GM12878 (cell line): ENCODE data around the gene SERPINB3. TPM values are rescaled to one million over a fixed set of nuclear protein-coding genes. Genes with fewer than 3 reads are reported as not detected.

Experiments used
- ATAC-seq: fragments of 200-7000 bp; cut with Tn5 transposase; 3 replicates; pipeline ENCODE4 v1.9.1; 2020; ENCODE audit warnings: mild to moderate bottlenecking, moderate library complexity
- BruUV-seq: library from RNA; stranded (reverse); fragments of 400-500 nt; replicated peaks from 2 replicates; lab custom pipeline; 2021; lab: Mats Ljungman, UMichigan
- CTCF ChIA-PET: fragments of 300-600 bp; sonication (Branson Sonifier 250); formaldehyde crosslinking; extraction: SDS; loops from one replicate; lab custom pipeline; 2021; ENCODE audit warnings: inconsistent platforms; lab: Yijun Ruan, JAX
- POLR2A ChIA-PET: fragments of 350-600 bp; formaldehyde crosslinking; extraction: SDS; loops from one replicate; lab custom pipeline; 2021; ENCODE audit warnings: inconsistent platforms; lab: Charles Lee
- RAD21 ChIA-PET: fragments of 300-600 bp; sonication (Branson Sonifier 250); formaldehyde crosslinking; loops from one replicate; lab custom pipeline; 2023; ENCODE audit warnings: antibody characterized with exemption; ENCODE audit not compliant: unreplicated experiment; lab: Charles Lee
- SMC1A ChIA-PET: fragments of 300-600 bp; sonication (Branson Sonifier 250); formaldehyde crosslinking; loops from one replicate; lab custom pipeline; 2023; ENCODE audit not compliant: unreplicated experiment, uncharacterized antibody; lab: Charles Lee
- DNase-seq: peaks from one replicate; pipeline ENCODE4 v3.0.0-alpha.2; 2011; ENCODE audit warnings: low read depth, low spot score
- FAIRE-seq: peaks from 3 replicates; lab custom pipeline; 2011; peaks lifted over from hg19 to GRCh38; lab: Jason Lieb, UNC
- H2AFZ ChIP-seq: 2 replicates; pipeline ENCODE4 v1.6.0; 2011; ENCODE audit warnings: low read depth, low read length, control low read depth; ENCODE audit not compliant: control insufficient read depth
- H3K27ac ChIP-seq: 2 replicates; pipeline ENCODE4 v1.5.1; 2011; ENCODE audit warnings: control low read depth; ENCODE audit not compliant: control insufficient read depth, insufficient read depth
- H3K27me3 ChIP-seq, 2 experiments: replicated peaks in 1 of 2; 2 replicates each; pipeline versions ENCODE4 v1.6.0 to v1.6.1; 2011; ENCODE audit warnings: low read length in 1 of 2; ENCODE audit not compliant: control insufficient read depth in 2 of 2, insufficient read depth in 2 of 2
- H3K36me3 ChIP-seq, 2 experiments: 2 replicates each; pipeline ENCODE4 v1.5.1; 2011; ENCODE audit warnings: low read length in 1 of 2; ENCODE audit not compliant: control insufficient read depth in 2 of 2, insufficient read depth in 2 of 2
- H3K4me1 ChIP-seq: 2 replicates; pipeline ENCODE4 v1.6.1; 2011; ENCODE audit warnings: mild to moderate bottlenecking, low read length, moderate library complexity, mixed read lengths; ENCODE audit not compliant: control insufficient read depth, insufficient read depth
- H3K4me2 ChIP-seq: 2 replicates; pipeline ENCODE4 v1.6.0; 2011; ENCODE audit warnings: control low read depth; ENCODE audit not compliant: control insufficient read depth, insufficient read depth
- H3K4me3 ChIP-seq: fragments of 200-600 bp; sonication (generic); 2 replicates; pipeline ENCODE4 v1.5.1; 2016
- H3K79me2 ChIP-seq: 2 replicates; pipeline ENCODE4 v1.6.0; 2011; ENCODE audit warnings: low read length; ENCODE audit not compliant: control insufficient read depth, insufficient read depth
- H3K9ac ChIP-seq: 2 replicates; pipeline ENCODE4 v1.8.0; 2011; ENCODE audit warnings: low read length, control low read depth, mixed read lengths; ENCODE audit not compliant: control insufficient read depth, insufficient read depth
- H3K9me3 ChIP-seq: replicated peaks from 3 replicates; pipeline ENCODE4 v1.5.1; 2011; ENCODE audit warnings: mild to moderate bottlenecking, low read length; ENCODE audit not compliant: control insufficient read depth, insufficient read depth
- H4K20me1 ChIP-seq: 2 replicates; pipeline ENCODE4 v1.6.0; 2011; ENCODE audit not compliant: control insufficient read depth, insufficient read depth
- BRCA1 ChIP-seq: IDR thresholded peaks from 2 replicates; pipeline ENCODE4 v1.6.1; 2011; ENCODE audit warnings: low read depth, low read length, improper control_type of control experiment
- CBFB ChIP-seq: IDR thresholded peaks from 2 replicates; pipeline ENCODE4 v1.6.1; 2016; ENCODE audit warnings: antibody characterized with exemption, low read depth
- MEF2A ChIP-seq: IDR thresholded peaks from 2 replicates; pipeline ENCODE4 v1.6.1; 2011; ENCODE audit warnings: low read depth, mild to moderate bottlenecking, low read length, moderate library complexity; ENCODE audit not compliant: insufficient read depth
- MTA3 ChIP-seq: IDR thresholded peaks from 2 replicates; pipeline ENCODE4 v1.6.1; 2012; ENCODE audit warnings: low read length, inconsistent platforms, borderline replicate concordance
- NR2C1 ChIP-seq: fragments of 450-650 bp; IDR thresholded peaks from 2 replicates; pipeline ENCODE4 v1.6.1; 2017; ENCODE audit warnings: antibody characterized with exemption, mild to moderate bottlenecking, moderate library complexity
- NRF1 ChIP-seq: conservative IDR thresholded peaks from 2 replicates; pipeline ENCODE4 v1.6.1; 2011; ENCODE audit warnings: mild to moderate bottlenecking, low read depth, low read length, improper control_type of control experiment
- PAX8 ChIP-seq: fragments of 450-650 bp; IDR thresholded peaks from 2 replicates; pipeline ENCODE4 v1.6.1; 2017; ENCODE audit warnings: mild to moderate bottlenecking, moderate library complexity
- POLR2AphosphoS5 ChIP-seq: IDR thresholded peaks from 2 replicates; pipeline ENCODE4 v1.6.1; 2011; ENCODE audit warnings: mild to moderate bottlenecking, low read length, inconsistent platforms
- POU2F2 ChIP-seq: IDR thresholded peaks from 3 replicates; pipeline ENCODE4 v1.6.1; 2011; ENCODE audit warnings: low read depth, mild to moderate bottlenecking, low read length, borderline replicate concordance
- RB1 ChIP-seq: fragments of 450-650 bp; formaldehyde crosslinking; IDR thresholded peaks from 2 replicates; pipeline ENCODE4 v1.6.1; 2017; ENCODE audit warnings: mild to moderate bottlenecking, borderline replicate concordance
- SIX5 ChIP-seq: IDR thresholded peaks from 2 replicates; pipeline ENCODE4 v1.6.1; 2011; ENCODE audit warnings: mild to moderate bottlenecking, low read depth, low read length, moderate library complexity; ENCODE audit not compliant: severe bottlenecking
- SMAD5 ChIP-seq: IDR thresholded peaks from 2 replicates; pipeline ENCODE4 v1.6.1; 2016; ENCODE audit warnings: antibody characterized with exemption, low read depth
- SRF ChIP-seq, 2 experiments: IDR thresholded peaks; 2 replicates each; pipeline ENCODE4 v1.6.1; 2011; ENCODE audit warnings: low read depth in 2 of 2, low read length in 2 of 2, mild to moderate bottlenecking in 1 of 2, moderate library complexity in 1 of 2
- YBX1 ChIP-seq: fragments of 450-650 bp; IDR thresholded peaks from 2 replicates; pipeline ENCODE4 v1.6.1; 2016; ENCODE audit warnings: antibody characterized with exemption
- ZNF217 ChIP-seq: fragments of 450-650 bp; IDR thresholded peaks from 2 replicates; pipeline ENCODE4 v1.6.1; 2017; ENCODE audit warnings: antibody characterized with exemption, mild to moderate bottlenecking
- ZSCAN29 ChIP-seq: fragments of 450-650 bp; IDR thresholded peaks from 2 replicates; pipeline ENCODE4 v1.6.1; 2017; ENCODE audit warnings: mild to moderate bottlenecking, moderate library complexity
- WGBS: methylation state at CpG from one replicate; pipeline ENCODE4 v1.1.6; 2016; ENCODE audit warnings: low lambda C conversion rate; ENCODE audit not compliant: insufficient replicate concordance, insufficient coverage; ENCODE audit errors: missing lambda C conversion rate; 5-methylcytosine and 5-hydroxymethylcytosine counted together
- in situ Hi-C: fragments of 300-500 bp; cut with MboI; formaldehyde crosslinking; loops from 9 replicates; pipeline ENCODE4 v1.14.3; 2018; ENCODE audit warnings: mixed read lengths
- intact Hi-C: fragments of 100-400 bp; cut with micrococcal nuclease; formaldehyde crosslinking; loops from one replicate; pipeline ENCODE4 v1.14.2; 2022; ENCODE audit not compliant: unreplicated experiment
- polyA plus RNA-seq, 11 experiments: library from polyadenylated mRNA; depleted of rRNA in 4 of 11; unstranded in 6 of 11; stranded (reverse) in 5 of 11; fragments of >200 nt; fragmentation: Nextera tagmentation in 4 of 11; fragmentation: Illumina TruSeq in 1 of 11; extraction: Ambion mirVana in 4 of 11; extraction: Trizol in 1 of 11; gene quantifications; 1 replicate in 1 of 11; 2 replicates in 10 of 11; pipeline versions ENCODE4 v1.2.1 to v1.2.3, GENCODE V29; 2011 to 2016; ENCODE audit warnings: inconsistent platforms in 2 of 11, missing spikeins in 2 of 11, low read depth in 1 of 11
- total RNA-seq, 4 experiments: library from RNA; depleted of rRNA in 3 of 4; stranded (reverse); fragments of >200 nt in 3 of 4; fragmentation: Illumina TruSeq in 1 of 4; extraction: Trizol in 1 of 4; gene quantifications; 2 replicates each; pipeline versions ENCODE4 v1.2.1 to v1.2.3, GENCODE V29; 2013 to 2021
- TF ChIP-seq, protein P1 (sequence below): fragments of 150-350 bp; IDR thresholded peaks from 2 replicates; pipeline ENCODE4 v1.6.1; 2014; ENCODE audit warnings: mild to moderate bottlenecking, low read depth, low read length
- TF ChIP-seq, protein P2 (sequence below): IDR thresholded peaks from 2 replicates; pipeline ENCODE4 v1.6.1; 2012; ENCODE audit warnings: low read depth, low read length, improper control_type of control experiment
- TF ChIP-seq, protein P3 (sequence below): fragments of 450-650 bp; IDR thresholded peaks from 2 replicates; pipeline ENCODE4 v1.6.1; 2017; ENCODE audit warnings: mild to moderate bottlenecking, low read depth, inconsistent platforms; ENCODE audit not compliant: poor library complexity, severe bottlenecking
- TF ChIP-seq, protein P4 (sequence below): fragments of 450-650 bp; IDR thresholded peaks from 2 replicates; pipeline ENCODE4 v1.6.1; 2014; ENCODE audit warnings: mild to moderate bottlenecking

SERPINB3 gene
- total and polyA plus RNA-seq, 10 of the 15 experiments (the other 5 are each of a cell fraction or from before 2014, with no cell fraction given), result not detected

DNA sequence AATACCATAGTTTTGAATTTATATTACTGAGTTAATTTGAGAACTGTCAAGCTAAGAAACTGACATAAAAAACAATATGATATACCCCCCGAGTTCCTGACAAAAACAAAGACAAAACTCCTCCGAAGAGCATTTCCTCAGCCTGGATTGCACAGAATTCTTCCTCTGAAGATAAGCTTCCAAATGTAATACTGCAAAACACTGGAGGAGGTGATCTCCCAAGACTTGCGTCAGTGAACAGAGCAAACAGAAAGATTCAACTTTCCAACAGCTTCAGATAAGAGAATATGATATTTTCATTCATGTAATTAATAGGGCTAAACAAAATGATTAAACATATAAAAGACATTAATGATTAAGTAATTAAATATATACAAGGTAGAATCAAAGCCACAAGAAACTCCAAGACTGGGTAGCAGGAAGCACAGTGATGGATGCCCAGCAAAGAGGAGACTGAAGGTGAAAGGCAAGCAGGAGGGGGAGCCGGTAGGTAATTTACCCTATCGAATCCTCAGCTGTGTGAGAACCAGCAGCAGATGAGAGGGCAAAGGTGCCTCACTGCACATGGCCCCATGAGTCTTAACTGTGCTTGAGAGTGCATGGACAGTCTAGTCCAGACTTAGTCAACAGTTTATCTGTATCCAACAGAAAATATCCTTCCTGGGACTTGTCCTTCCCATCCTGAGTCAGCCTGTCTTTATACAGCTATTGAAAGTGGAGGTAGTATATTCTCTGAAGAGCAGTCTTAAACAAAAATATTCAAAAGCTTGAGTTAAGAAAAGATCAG lies 18.3 kb upstream of the SERPINB3 start:
- in situ Hi-C loops (loop anchor here (10.0 kb wide), 1 partner anchor 155 kb away; no protein-coding TSS in a partner anchor), intact Hi-C loops (loop anchor here (10.0 kb wide), 1 partner anchor 165 kb away; no protein-coding TSS in a partner anchor)
- POLR2A ChIA-PET, result no interaction called here
- Histone ChIP-seq H3K27me3 (no peaks in the 10 kb centered on the region), H3K9ac (no peak overlapping the region), H2AFZ (no peak overlapping the region), H3K9me3 (no peaks in the 10 kb centered on the region), H3K27ac (no peak overlapping the region), H3K36me3 (no peaks in the 10 kb centered on the region), H4K20me1 (no peaks in the 10 kb centered on the region), H3K4me3 (no peak overlapping the region), H3K4me2 (no peak overlapping the region), H3K79me2 (no peaks in the 10 kb centered on the region), H3K4me1 (no peaks in the 10 kb centered on the region)
- SMC1A ChIA-PET, result interaction anchor here (1.3 kb wide), 1 partner anchor 162 kb away, joined by 3 read pairs; no protein-coding TSS in a partner anchor
- DNase-seq (no peak), FAIRE-seq (no peak), ATAC-seq (no peak)
- RAD21 ChIA-PET, result interaction anchor here (0.9 kb wide), 1 partner anchor 256 kb away, joined by 3 read pairs; no protein-coding TSS in a partner anchor
- BruUV-seq, result no TSS peak
- WGBS, result 28% methylated on average over 5 of the region's 5 CpGs
- CTCF ChIA-PET, result interaction anchor here (1.0 to 1.3 kb wide), 2 partner anchors 162 to 315 kb away, joined by 3 read pairs; no protein-coding TSS in a partner anchor
- TF ChIP-seq ZSCAN29 (no peak), SIX5 (no peak), POLR2AphosphoS5 (no peak), CBFB (no peak), PAX8 (no peak), SMAD5 (no peak), ZNF217 (no peak), BRCA1 (no peak), MTA3 (no peak), YBX1 (no peak), NRF1 (no peak), POU2F2 (no peak), NR2C1 (no peak), RB1 (no peak), SRF (IDR thresholded peaks at IDR 0.05; ENCODE audit: low read depth in 2 of 2, low read length in 2 of 2) (no peak), MEF2A (no peak)
- TF ChIP-seq, protein P1, sequence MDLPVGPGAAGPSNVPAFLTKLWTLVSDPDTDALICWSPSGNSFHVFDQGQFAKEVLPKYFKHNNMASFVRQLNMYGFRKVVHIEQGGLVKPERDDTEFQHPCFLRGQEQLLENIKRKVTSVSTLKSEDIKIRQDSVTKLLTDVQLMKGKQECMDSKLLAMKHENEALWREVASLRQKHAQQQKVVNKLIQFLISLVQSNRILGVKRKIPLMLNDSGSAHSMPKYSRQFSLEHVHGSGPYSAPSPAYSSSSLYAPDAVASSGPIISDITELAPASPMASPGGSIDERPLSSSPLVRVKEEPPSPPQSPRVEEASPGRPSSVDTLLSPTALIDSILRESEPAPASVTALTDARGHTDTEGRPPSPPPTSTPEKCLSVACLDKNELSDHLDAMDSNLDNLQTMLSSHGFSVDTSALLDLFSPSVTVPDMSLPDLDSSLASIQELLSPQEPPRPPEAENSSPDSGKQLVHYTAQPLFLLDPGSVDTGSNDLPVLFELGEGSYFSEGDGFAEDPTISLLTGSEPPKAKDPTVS, result no peak
- TF ChIP-seq, protein P2, sequence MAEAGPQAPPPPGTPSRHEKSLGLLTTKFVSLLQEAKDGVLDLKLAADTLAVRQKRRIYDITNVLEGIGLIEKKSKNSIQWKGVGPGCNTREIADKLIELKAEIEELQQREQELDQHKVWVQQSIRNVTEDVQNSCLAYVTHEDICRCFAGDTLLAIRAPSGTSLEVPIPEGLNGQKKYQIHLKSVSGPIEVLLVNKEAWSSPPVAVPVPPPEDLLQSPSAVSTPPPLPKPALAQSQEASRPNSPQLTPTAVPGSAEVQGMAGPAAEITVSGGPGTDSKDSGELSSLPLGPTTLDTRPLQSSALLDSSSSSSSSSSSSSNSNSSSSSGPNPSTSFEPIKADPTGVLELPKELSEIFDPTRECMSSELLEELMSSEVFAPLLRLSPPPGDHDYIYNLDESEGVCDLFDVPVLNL, result no peak
- TF ChIP-seq, protein P3, sequence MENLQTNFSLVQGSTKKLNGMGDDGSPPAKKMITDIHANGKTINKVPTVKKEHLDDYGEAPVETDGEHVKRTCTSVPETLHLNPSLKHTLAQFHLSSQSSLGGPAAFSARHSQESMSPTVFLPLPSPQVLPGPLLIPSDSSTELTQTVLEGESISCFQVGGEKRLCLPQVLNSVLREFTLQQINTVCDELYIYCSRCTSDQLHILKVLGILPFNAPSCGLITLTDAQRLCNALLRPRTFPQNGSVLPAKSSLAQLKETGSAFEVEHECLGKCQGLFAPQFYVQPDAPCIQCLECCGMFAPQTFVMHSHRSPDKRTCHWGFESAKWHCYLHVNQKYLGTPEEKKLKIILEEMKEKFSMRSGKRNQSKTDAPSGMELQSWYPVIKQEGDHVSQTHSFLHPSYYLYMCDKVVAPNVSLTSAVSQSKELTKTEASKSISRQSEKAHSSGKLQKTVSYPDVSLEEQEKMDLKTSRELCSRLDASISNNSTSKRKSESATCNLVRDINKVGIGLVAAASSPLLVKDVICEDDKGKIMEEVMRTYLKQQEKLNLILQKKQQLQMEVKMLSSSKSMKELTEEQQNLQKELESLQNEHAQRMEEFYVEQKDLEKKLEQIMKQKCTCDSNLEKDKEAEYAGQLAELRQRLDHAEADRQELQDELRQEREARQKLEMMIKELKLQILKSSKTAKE, result no peak
- TF ChIP-seq, protein P4, sequence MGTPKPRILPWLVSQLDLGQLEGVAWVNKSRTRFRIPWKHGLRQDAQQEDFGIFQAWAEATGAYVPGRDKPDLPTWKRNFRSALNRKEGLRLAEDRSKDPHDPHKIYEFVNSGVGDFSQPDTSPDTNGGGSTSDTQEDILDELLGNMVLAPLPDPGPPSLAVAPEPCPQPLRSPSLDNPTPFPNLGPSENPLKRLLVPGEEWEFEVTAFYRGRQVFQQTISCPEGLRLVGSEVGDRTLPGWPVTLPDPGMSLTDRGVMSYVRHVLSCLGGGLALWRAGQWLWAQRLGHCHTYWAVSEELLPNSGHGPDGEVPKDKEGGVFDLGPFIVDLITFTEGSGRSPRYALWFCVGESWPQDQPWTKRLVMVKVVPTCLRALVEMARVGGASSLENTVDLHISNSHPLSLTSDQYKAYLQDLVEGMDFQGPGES, result no peak
